ENCODE data around the gene ARL13B.
"Not testable (repeated sequence)": the region's sequence is repeated elsewhere in the genome, so short reads cannot be mapped to it uniquely, and the experiment has no call there.

Gene ARL13B

DNA sequence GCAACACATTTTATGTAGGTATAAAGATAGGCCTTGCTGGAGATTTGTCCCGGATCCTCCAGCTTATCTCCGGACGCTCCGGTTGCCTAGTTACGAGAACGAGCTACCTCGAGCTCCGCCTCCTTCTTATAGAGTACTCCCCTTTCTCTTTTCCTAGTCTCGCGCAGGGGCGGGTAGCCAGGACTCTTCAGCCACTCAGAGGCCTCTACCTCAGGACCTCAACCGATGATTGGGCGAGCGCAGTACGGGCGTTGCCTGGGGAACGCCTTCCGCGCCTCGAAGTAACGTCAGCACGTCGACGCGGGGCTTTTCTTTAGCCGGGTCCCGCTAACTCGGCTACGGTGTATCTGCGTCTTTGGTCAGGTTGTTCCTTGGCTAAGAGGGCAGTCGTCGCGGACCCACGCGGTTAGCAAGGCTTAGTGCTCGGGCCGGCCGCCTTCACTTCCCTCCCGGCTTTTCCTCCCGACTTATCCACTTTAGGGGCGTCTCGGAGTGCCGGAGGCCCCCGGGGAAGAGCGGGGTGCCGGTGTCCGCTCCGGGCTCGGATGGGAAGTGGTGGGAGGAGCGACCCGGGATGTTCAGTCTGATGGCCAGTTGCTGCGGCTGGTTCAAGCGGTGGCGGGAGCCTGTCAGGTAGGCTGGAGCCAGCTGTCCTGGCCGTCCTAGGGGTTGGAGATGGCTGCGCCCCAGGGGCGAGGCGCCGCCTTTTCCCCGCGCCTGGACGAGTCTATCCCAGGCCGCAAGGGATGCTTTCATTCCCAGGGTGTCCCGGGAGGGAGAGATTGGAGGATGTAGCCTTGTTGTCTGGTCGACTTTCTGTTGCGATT is at the start of gene ARL13B:
Gene ARL13B (plus strand): TSS at position 306 of the 827 bp plus-strand sequence. CDS start 269 bp downstream, at position 575.
- in situ Hi-C loops (cut with HindIII; ENCODE audit: low sequenced_read_pairs) = no loop called here

GRCh38 chr3:93931597-93932229 is 48.2 kb upstream of the ARL13B start:
- in situ Hi-C loops (cut with HindIII; ENCODE audit: low sequenced_read_pairs) = no loop called here

- in situ Hi-C loops (cut with HindIII; ENCODE audit: low sequenced_read_pairs) = no loop called here
These were observed 45.4 kb upstream of the ARL13B start for GRCh38 chr3:93934366-93935046.

DNA sequence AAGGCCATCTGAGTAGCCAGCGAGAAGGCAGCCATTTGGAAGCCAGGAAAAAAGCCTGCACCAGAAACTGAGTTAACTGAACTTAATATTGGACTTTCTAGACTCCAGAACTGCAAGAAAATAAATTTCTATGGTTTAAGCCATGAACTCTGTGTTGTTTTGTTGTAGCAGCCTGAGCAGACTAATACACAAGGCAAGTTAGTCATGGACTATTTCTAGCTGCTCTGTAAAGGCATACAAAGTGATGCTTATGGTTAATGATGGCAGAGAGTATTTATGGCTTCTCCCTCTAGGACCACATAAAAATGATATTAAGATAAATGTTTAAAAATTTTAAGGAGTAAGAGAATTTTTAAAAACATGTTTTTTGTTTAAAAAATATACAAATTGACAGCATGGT is 43.4 kb upstream of the ARL13B start:
- in situ Hi-C loops (cut with HindIII; ENCODE audit: low sequenced_read_pairs) = no loop called here

DNA sequence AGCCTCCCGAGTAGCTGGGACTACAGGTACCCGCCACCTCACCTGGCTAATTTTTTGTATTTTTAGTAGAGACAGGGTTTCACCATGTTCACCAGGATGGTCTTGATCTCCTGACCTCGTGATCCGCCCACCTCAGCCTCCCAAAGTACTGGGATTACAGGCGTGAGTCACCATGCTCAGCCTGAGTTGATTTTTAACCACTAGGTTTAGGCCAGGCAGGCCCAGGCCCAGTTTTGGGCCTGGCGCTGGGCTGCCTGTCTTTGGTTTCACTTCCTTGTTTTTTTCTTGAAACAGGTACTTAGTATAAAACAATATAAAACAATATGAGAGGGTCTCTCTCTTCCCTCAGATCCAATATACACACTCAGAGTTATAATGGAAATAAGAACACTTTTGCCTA is 42.5 kb upstream of the ARL13B start:
- in situ Hi-C loops (cut with HindIII; ENCODE audit: low sequenced_read_pairs) = not testable (repeated sequence)

DNA sequence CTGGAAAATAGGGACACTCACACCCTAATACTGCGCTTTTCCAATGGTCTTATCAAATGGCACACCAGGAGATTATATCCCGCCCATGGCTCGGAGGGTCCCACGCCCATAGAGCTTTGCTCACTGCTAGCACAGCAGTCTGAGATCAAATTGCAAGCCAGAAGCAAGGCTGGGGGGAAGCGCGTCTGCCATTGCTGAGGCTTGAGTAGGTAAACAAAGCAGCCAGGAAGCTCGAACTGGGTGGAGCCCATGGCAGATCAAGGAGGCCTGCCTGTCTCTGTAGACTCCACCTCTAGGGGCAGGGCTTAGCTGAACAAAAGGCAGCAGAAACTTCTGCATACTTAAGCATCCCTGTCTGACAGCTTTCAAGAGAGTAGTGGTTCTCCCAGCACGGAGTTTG is 30.0 kb upstream of the ARL13B start:
- in situ Hi-C loops (cut with HindIII; ENCODE audit: low sequenced_read_pairs) = not testable (repeated sequence)

DNA sequence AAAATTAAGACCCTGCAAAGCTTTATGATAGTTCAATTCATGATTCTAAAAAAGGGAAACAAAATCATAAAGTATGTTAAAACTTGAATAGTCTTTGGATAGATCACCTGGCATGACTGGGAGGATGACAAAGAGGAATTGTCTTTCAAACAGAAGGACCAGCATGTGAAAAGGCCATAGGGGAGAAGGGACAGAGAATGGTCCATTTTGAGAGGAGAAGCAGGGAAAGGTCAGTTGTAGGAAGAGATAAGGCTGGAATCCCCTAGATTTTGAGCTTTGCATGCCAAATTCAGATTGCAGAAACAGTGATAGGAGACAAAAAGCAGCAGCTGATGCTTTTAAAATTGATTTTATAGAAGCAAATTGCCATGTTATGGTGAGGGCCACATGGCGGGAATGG is 18.9 kb upstream of the ARL13B start:
- in situ Hi-C loops (cut with HindIII; ENCODE audit: low sequenced_read_pairs) = no loop called here

- in situ Hi-C loops (cut with HindIII; ENCODE audit: low sequenced_read_pairs) = no loop called here
These were observed 18.5 kb upstream of the ARL13B start for GRCh38 chr3:93961489-93961888.

DNA sequence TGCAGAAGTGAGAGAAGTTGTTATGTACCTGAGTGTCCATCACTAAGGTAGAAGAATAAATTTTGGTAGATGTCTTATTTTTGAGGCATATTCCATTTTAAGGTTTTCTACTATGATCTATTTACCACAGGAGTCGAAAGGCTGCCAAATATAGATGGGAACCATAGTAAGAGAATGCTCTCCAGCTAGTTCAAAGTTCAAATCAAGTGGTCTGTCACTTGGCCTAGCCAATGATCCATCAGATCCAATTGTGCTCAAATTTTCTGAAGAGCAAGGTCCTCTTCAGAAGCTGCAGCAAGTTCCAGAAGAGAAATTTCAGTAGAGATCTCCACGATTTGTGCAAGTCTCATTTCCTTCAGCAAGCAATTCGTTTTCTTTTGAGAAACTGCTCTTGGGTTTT is 17.2 kb upstream of the ARL13B start:
- in situ Hi-C loops (cut with HindIII; ENCODE audit: low sequenced_read_pairs) = no loop called here

DNA sequence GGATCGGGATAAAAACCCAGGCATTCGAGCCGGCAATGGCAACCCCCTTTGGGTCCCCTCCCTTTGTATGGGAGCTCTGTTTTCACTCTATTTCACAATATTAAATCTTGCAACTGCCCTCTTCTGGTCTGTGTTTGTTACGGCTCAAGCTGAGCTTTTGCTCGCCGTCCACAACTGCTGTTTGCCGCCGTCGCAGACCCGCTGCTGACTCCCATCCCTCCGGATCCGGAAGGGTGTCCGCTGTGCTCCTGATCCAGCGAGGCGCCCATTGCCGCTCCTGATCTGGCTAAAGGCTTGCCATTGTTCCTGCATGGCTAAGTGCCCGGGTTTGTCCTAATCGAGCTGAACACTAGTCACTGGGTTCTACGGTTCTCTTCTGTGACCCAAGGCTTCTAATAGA is 14.8 kb upstream of the ARL13B start:
- in situ Hi-C loops (cut with HindIII; ENCODE audit: low sequenced_read_pairs) = not testable (repeated sequence)

GRCh38 chr3:93969443-93969842 is 10.5 kb upstream of the ARL13B start:
- in situ Hi-C loops (cut with HindIII; ENCODE audit: low sequenced_read_pairs) = no loop called here

GRCh38 chr3:93969997-93970396 is 10.0 kb upstream of the ARL13B start:
- in situ Hi-C loops (cut with HindIII; ENCODE audit: low sequenced_read_pairs) = no loop called here

DNA sequence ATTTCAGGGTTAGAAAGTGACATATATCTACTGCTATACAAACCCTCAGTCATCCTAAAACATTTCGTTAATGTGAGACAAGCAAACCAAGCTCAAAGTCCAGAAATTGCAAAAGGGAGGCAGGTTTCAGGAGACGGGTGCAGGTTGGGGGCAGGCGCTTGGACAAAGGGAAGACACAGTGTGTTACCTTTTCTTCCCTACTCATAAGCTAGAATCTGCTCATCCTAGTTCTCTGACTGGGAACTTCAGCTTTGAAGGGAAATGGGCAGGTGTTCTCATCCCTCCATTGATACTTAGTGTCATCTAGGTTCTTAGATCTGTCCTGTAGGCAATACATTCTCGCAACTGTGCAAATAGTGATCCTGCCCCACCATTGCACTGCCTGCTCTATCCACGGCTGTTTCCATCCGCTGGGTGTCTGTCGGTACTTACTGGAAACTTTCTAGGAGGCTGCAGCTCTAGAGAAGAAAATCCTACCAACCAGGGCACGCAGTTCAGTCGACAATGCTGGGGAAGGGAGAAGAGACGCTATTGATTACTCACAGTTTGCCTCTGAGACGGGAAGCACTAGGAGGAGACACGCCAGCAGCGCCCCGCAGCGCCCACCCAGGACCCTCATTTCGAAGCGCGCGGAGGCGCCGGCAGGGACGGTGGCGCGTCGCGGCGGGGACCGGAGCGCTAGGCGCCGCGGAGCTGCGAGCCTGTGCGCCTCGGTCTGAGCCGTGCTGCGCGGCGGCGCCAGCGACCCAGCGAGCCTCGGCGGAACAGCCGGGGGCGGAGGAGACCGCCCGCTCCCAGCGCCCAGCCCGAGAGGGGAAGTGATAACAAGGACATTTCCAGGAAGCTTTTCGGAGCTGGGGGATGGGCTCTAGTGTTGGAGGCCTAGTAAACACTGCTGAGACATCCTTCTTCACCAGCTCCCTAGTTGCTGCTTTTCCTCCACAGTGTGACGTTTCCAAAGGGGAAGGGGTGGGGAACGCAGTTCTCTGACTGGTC is 6.5 kb upstream of the ARL13B start, which contains the start of gene PROS1:
Gene PROS1 (minus strand): TSS at position 766 of the 996 bp plus-strand sequence. CDS start 147 bp downstream, at position 619.
- in situ Hi-C loops (cut with HindIII; ENCODE audit: low sequenced_read_pairs) = no loop called here

DNA sequence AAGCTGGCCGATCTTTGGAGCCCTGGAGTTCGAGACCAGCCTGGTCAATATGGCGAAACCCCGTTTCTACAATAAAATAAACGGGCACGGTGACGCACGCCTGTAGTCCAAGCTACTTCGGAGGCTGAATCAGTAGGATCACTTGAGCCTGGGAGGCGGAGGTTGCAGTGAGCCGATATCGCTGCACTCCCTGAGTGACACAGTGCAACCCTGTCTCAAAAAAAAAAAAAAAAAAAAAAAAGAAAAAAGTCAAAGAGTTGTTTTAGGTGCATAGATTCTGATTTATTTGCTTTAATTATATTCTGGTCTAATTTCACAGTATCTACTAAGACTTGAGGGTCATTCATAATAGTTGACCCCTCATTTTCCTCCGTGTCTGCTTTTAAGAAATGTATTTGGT is 1.7 kb downstream of the ARL13B start:
- in situ Hi-C loops (cut with HindIII; ENCODE audit: low sequenced_read_pairs) = no loop called here

DNA sequence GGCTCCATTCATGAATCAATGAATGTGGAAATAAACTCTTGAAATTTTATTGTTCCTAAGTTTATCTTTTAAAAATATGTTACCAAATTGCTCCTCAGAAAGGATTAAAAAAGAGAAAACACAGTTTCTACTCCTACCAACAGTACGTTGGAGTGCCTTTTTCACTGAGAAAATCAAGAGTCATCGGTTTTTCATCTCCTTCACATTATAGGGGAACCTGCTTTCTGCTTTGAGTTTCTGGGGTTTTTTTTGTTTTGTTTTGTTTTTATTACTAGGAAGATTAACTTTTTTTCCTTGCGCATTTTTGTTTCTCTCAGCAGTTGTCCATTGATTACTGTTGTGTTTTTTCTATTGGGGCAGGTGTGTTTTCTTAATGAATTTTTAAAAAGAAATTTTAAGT is 3.5 kb downstream of the ARL13B start:
- in situ Hi-C loops (cut with HindIII; ENCODE audit: low sequenced_read_pairs) = no loop called here

DNA sequence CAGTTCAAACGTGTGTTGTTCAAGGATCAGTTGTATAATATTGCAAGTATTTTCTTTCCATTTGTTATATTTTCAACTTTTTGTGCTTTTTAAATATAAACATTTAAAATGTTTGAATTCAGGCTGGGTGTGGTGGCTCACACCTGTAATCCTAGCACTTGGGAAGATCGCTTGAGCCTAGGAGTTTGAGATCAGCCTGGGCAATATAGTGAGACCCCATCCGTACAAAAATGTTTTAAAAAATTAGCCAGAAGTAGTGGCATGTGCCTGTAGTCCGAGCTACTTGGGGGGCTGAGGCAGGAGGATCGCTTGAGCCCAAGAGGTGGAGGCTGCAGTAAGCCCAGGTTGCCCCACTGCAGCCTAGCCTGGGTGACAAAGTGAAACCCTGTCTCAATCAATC is 4.7 kb downstream of the ARL13B start:
- in situ Hi-C loops (cut with HindIII; ENCODE audit: low sequenced_read_pairs) = no loop called here

DNA sequence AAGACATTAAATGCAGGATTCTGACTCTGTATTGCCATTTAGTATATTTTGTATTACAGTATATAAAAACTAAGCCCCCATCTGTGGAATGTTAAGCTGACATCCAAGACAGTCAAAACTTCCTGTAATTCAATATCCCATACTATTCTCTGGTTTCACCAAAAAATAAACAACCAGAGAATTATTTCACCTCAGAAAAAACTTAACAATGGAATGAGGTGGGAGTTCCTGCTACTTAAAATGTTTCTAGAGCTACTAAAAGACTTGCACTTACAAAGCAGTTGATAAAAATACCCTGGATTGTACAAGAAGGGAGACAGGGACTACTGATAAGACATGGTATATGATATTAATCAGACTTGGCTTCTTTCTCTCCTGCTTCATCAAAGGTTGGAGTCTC is 8.3 kb downstream of the ARL13B start:
- in situ Hi-C loops (cut with HindIII; ENCODE audit: low sequenced_read_pairs) = no loop called here

DNA sequence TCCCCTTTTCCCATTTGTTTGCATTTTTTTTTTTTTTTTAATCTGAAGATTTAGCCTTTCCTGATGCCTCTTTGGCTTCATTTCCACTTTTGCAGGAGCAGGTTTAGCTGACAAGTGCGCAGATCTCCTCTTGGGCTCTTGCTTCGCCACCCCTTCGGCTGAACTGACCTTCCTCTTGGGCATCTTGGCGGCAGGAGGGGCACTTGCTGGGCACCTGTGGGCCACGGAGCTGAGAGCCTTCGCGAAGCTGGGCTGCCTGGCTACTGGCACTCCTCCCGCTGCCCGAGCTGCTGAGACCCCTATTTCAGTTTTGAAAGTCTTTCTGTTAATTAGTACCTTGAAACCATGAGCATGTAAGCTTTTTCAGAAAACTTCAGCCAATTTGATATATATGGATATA is 8.8 kb downstream of the ARL13B start:
- in situ Hi-C loops (cut with HindIII; ENCODE audit: low sequenced_read_pairs) = no loop called here

GRCh38 chr3:93989241-93989640 is 9.3 kb downstream of the ARL13B start:
- in situ Hi-C loops (cut with HindIII; ENCODE audit: low sequenced_read_pairs) = no loop called here

DNA sequence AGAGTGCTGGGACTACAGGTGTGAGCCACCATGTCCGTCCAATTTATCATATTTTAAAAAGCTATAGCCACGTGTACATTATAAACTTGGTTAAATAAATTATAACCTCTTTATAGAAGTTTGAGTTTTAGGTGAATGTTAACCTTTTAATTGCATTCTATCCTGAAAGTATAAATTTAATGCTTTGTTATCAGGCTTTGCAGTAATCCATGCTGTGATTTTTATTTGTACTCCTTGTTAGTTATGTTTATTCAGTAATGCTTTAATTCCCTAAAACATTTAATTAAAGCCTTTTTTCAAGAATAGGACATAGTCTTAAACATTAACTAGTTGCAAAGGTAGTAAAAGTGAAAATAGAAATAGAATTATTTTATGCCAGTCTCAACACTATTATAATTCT is 11.7 kb downstream of the ARL13B start:
- in situ Hi-C loops (cut with HindIII; ENCODE audit: low sequenced_read_pairs) = no loop called here

GRCh38 chr3:93992207-93992606 is 12.3 kb downstream of the ARL13B start:
- in situ Hi-C loops (cut with HindIII; ENCODE audit: low sequenced_read_pairs) = no loop called here
